HepG2 (cell line): ENCODE measurements around the gene FGD4. TPM values are rescaled to one million over a fixed set of nuclear protein-coding genes. Genes with fewer than 3 reads are reported as not detected.

Experiments
- BRCA1 ChIP-seq: sonication (generic); formaldehyde crosslinking; IDR thresholded peaks from 2 replicates; pipeline ENCODE4 v1.4.0; 2020; ENCODE audit warnings: missing genetic modification reagents
- ELF1 ChIP-seq: sonication (generic); formaldehyde crosslinking; IDR thresholded peaks from 2 replicates; pipeline ENCODE4 v1.4.0; 2020; ENCODE audit warnings: missing genetic modification reagents
- FOXC1 ChIP-seq: sonication (generic); formaldehyde crosslinking; IDR thresholded peaks from 2 replicates; pipeline ENCODE4 v1.8.0; 2022; ENCODE audit warnings: mild to moderate bottlenecking, missing genetic modification reagents, borderline replicate concordance
- FOXP1 ChIP-seq, 2 experiments: fragments of 450-650 bp in 1 of 2; IDR thresholded peaks; 2 replicates each; pipeline ENCODE4 v1.6.1; 2017 to 2018; ENCODE audit warnings: antibody characterized with exemption in 1 of 2
- GATAD2A ChIP-seq: IDR thresholded peaks from 2 replicates; pipeline ENCODE4 v1.6.1; 2016
- JDP2 ChIP-seq: sonication (generic); formaldehyde crosslinking; IDR thresholded peaks from 2 replicates; pipeline ENCODE4 v1.8.1; 2022; ENCODE audit warnings: missing genetic modification reagents, borderline replicate concordance
- KMT2B ChIP-seq: IDR thresholded peaks from 2 replicates; pipeline ENCODE4 v1.6.1; 2016; ENCODE audit warnings: missing genetic modification reagents, missing compliant biosample characterization
- POLR2A ChIP-seq, 2 experiments: IDR thresholded peaks; 2 replicates each; pipeline ENCODE4 v1.6.1; 2011; ENCODE audit warnings: low read depth in 2 of 2, low read length in 2 of 2, mild to moderate bottlenecking in 1 of 2, moderate library complexity in 1 of 2; ENCODE audit not compliant: insufficient read depth in 1 of 2
- RBFOX2 ChIP-seq: fragments of 200-400 bp; formaldehyde crosslinking; IDR thresholded peaks from 2 replicates; pipeline ENCODE4 v1.6.1; 2017; ENCODE audit warnings: low read depth, mild to moderate bottlenecking, low read length
- SMAD1 ChIP-seq: sonication (generic); formaldehyde crosslinking; IDR thresholded peaks from 2 replicates; pipeline ENCODE4 v1.4.0; 2020; ENCODE audit warnings: missing genetic modification reagents, low read depth, mild to moderate bottlenecking, borderline replicate concordance
- SNAI1 ChIP-seq: sonication (generic); formaldehyde crosslinking; IDR thresholded peaks from 2 replicates; pipeline ENCODE4 v1.5.0; 2020; ENCODE audit warnings: mild to moderate bottlenecking, missing genetic modification reagents, borderline replicate concordance
- SP140L ChIP-seq: sonication (generic); formaldehyde crosslinking; IDR thresholded peaks from 2 replicates; pipeline ENCODE4 v1.4.0; 2020; ENCODE audit warnings: missing genetic modification reagents, borderline replicate concordance
- ZFP36L2 ChIP-seq: sonication (generic); formaldehyde crosslinking; IDR thresholded peaks from 2 replicates; pipeline ENCODE4 v1.4.0; 2020; ENCODE audit warnings: missing genetic modification reagents
- ZHX2 ChIP-seq, 2 experiments: sonication (generic) in 1 of 2; formaldehyde crosslinking in 1 of 2; IDR thresholded peaks; 2 replicates each; pipeline versions ENCODE4 v1.6.1 to v1.9.0; 2014 to 2022; ENCODE audit warnings: antibody characterized with exemption in 1 of 2, borderline replicate concordance in 1 of 2, inconsistent platforms in 1 of 2, low read depth in 1 of 2, missing genetic modification reagents in 1 of 2
- ZNF773 ChIP-seq: sonication (generic); formaldehyde crosslinking; IDR thresholded peaks from 2 replicates; pipeline ENCODE4 v1.4.0; 2020; ENCODE audit warnings: missing genetic modification reagents, borderline replicate concordance
- polyA plus RNA-seq, 8 experiments: library from polyadenylated mRNA; depleted of rRNA in 3 of 8; stranded (reverse) in 7 of 8; unstranded in 1 of 8; fragments of >200 nt; fragmentation: Illumina TruSeq in 4 of 8; extraction: Trizol in 4 of 8; gene quantifications; 2 replicates each; pipeline versions ENCODE4 v1.2.1 to v1.2.3, GENCODE V29; 2011 to 2016; ENCODE audit warnings: low read depth in 4 of 8, missing spikeins in 1 of 8, mixed read lengths in 1 of 8; ENCODE audit not compliant: insufficient read depth in 1 of 8
- total RNA-seq, 5 experiments: library from RNA; depleted of rRNA; stranded (reverse); fragments of >200 nt; fragmentation: Illumina TruSeq; extraction: Trizol; gene quantifications; 2 replicates each; pipeline ENCODE4 v1.2.3, GENCODE V29; 2016; ENCODE audit warnings: low read depth in 1 of 5
- TF ChIP-seq, protein P1 (sequence below): sonication (generic); formaldehyde crosslinking; IDR thresholded peaks from 2 replicates; pipeline ENCODE4 v1.5.0; 2020; ENCODE audit warnings: mild to moderate bottlenecking, missing genetic modification reagents
- TF ChIP-seq, protein P2 (sequence below): sonication (generic); formaldehyde crosslinking; IDR thresholded peaks from 2 replicates; pipeline ENCODE4 v1.4.0; 2020; ENCODE audit warnings: missing genetic modification reagents, borderline replicate concordance

The FGD4 gene
- total and polyA plus RNA-seq, 2 of the 13 experiments (the other 11 are each of a cell fraction or from before 2014, with no cell fraction given) = 4.6 to 6.6 TPM

DNA sequence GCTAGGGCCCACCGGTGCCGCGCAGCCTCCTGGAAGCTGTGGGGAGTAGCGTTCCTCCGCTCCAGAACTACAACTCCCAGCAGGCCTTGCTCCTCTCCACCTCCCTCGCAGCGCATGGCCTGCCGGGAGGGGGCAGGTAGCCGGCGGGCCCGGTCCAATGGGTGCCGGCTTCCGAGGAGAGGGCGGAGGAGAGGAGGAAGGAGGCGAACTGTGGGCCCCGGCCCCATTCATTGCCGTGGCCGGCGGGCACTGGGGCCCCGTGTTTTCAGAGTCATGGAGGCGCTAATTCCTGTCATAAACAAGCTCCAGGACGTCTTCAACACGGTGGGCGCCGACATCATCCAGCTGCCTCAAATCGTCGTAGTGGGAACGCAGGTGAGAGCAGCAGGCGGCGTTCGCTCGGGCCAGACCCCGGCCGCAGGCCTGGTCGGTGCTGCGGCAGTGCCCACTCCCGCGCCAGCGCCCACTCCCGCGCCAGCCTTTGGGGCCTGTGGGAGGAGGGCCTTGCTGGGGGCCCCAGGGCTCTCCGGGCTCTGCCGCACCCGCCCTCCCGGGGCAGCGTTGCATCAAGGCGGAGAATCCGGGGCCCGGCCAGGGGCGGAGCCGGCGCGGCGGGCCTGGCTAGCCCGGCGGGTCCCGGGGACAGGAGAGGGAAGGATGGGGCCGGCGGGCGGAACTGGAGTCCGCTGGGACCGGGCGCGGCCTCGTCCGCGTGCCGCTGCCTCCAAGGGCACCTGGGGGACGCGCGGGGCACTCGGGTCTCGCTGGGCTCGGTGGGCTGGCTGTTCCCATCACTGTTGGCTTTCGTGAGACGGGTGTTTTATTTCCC lies 279.9 kb downstream of the FGD4 start, which contains the start of gene DNM1L (continued):
- TF ChIP-seq, protein P1, sequence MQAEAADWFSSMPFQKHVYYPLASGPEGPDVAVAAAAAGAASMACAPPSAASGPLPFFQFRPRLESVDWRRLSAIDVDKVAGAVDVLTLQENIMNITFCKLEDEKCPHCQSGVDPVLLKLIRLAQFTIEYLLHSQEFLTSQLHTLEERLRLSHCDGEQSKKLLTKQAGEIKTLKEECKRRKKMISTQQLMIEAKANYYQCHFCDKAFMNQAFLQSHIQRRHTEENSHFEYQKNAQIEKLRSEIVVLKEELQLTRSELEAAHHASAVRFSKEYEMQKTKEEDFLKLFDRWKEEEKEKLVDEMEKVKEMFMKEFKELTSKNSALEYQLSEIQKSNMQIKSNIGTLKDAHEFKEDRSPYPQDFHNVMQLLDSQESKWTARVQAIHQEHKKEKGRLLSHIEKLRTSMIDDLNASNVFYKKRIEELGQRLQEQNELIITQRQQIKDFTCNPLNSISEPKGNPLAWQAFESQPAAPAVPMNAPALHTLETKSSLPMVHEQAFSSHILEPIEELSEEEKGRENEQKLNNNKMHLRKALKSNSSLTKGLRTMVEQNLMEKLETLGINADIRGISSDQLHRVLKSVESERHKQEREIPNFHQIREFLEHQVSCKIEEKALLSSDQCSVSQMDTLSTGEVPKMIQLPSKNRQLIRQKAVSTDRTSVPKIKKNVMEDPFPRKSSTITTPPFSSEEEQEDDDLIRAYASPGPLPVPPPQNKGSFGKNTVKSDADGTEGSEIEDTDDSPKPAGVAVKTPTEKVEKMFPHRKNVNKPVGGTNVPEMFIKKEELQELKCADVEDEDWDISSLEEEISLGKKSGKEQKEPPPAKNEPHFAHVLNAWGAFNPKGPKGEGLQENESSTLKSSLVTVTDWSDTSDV (CRISPR knock-in tag) = no peak
- TF ChIP-seq GATAD2A (CRISPR knock-in tag) = no peak
- TF ChIP-seq KMT2B (CRISPR knock-in tag) = peak; percentile 78
- TF ChIP-seq RBFOX2 = peak; percentile 92
- TF ChIP-seq SMAD1 (CRISPR knock-in tag) = no peak
- TF ChIP-seq SP140L (CRISPR knock-in tag) = no peak
- peak; percentile 89 to 97 for TF ChIP-seq POLR2A (IDR thresholded peaks at IDR 0.05; ENCODE audit: insufficient read depth in 1 of 2, low read depth in 2 of 2, low read length in 2 of 2)
- no peak for TF ChIP-seq FOXP1 (IDR thresholded peaks at IDR 0.05)
- 0 out of 2 replicates have a peak, but pooled peaks have one; percentile 4 for TF ChIP-seq FOXP1 (CRISPR knock-in tag; IDR thresholded peaks at IDR 0.05)
- TF ChIP-seq ZFP36L2 (CRISPR knock-in tag) = no peak
- TF ChIP-seq JDP2 (CRISPR knock-in tag) = no peak
- peak; percentile 72; the same call in 1 of the 2 replicates for TF ChIP-seq ZHX2 (IDR thresholded peaks at IDR 0.05; ENCODE audit: low read depth)
- 0 out of 2 replicates have a peak, but pooled peaks have one; percentile 61 for TF ChIP-seq ZHX2 (CRISPR knock-in tag; IDR thresholded peaks at IDR 0.05; ENCODE audit: borderline replicate concordance)
- TF ChIP-seq ELF1 = peak; percentile 88
- TF ChIP-seq BRCA1 (CRISPR knock-in tag) = 0 out of 2 replicates have a peak, but pooled peaks have one; percentile 60
- 0 out of 2 replicates have a peak, but pooled peaks have one; percentile 41 for TF ChIP-seq ZNF773 (CRISPR knock-in tag)
- no peak for TF ChIP-seq SNAI1 (CRISPR knock-in tag)
- TF ChIP-seq, protein P2, sequence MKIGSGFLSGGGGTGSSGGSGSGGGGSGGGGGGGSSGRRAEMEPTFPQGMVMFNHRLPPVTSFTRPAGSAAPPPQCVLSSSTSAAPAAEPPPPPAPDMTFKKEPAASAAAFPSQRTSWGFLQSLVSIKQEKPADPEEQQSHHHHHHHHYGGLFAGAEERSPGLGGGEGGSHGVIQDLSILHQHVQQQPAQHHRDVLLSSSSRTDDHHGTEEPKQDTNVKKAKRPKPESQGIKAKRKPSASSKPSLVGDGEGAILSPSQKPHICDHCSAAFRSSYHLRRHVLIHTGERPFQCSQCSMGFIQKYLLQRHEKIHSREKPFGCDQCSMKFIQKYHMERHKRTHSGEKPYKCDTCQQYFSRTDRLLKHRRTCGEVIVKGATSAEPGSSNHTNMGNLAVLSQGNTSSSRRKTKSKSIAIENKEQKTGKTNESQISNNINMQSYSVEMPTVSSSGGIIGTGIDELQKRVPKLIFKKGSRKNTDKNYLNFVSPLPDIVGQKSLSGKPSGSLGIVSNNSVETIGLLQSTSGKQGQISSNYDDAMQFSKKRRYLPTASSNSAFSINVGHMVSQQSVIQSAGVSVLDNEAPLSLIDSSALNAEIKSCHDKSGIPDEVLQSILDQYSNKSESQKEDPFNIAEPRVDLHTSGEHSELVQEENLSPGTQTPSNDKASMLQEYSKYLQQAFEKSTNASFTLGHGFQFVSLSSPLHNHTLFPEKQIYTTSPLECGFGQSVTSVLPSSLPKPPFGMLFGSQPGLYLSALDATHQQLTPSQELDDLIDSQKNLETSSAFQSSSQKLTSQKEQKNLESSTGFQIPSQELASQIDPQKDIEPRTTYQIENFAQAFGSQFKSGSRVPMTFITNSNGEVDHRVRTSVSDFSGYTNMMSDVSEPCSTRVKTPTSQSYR (CRISPR knock-in tag) = no peak; the same call in 1 of the 2 replicates
- TF ChIP-seq FOXC1 (CRISPR knock-in tag) = peak; percentile 77
